ES-I3 (cell line): ENCODE measurements around the gene G6PC3.
"Not testable (repeated sequence)": the region's sequence is repeated elsewhere in the genome, so short reads cannot be mapped to it uniquely, and the experiment has no call there.

Source experiments
- H3K36me3 ChIP-seq: 2 replicates; pipeline ENCODE4 v1.6.1; 2013; ENCODE audit warnings: mild to moderate bottlenecking, low read length, control low read depth, moderate library complexity; ENCODE audit not compliant: insufficient read depth
- H3K4me1 ChIP-seq: 2 replicates; pipeline ENCODE4 v1.6.1; 2013; ENCODE audit warnings: mild to moderate bottlenecking, control low read depth, low read length; ENCODE audit not compliant: insufficient read depth
- H3K9ac ChIP-seq: 2 replicates; pipeline ENCODE4 v1.6.1; 2013; ENCODE audit warnings: low read depth, mild to moderate bottlenecking, low read length, moderate library complexity
- H3K9me3 ChIP-seq: 2 replicates; pipeline ENCODE4 v1.6.1; 2013; ENCODE audit warnings: mild to moderate bottlenecking, low read length, moderate library complexity; ENCODE audit not compliant: control insufficient read depth, insufficient read depth

The G6PC3 gene

DNA sequence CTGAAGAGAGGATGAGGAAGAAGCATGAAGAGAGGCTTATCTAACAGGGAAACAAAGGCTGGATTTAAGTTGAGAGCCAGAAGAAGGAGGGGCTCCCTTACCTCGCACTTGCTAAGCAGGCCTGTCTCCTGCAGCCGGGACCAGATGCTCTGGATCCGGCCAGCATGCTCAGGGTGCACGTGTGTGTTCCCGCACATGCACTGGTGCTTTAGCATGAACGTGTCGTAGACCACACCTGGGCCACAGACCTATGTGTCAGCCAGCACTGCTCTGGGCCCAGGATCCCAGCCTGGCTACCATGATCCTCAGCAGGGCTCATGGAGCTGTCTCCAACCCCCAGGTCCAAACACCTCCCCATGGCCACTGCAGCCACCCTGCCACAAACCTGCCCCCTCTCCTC, 14.4 kb downstream of the G6PC3 start:
- Histone ChIP-seq H3K4me1 (peaks cover 48% of the 10 kb centered on the region), H3K9ac (no peak overlapping the region), H3K9me3 (no peaks in the 10 kb centered on the region), H3K36me3 (peaks cover 8% of the 10 kb centered on the region)

DNA sequence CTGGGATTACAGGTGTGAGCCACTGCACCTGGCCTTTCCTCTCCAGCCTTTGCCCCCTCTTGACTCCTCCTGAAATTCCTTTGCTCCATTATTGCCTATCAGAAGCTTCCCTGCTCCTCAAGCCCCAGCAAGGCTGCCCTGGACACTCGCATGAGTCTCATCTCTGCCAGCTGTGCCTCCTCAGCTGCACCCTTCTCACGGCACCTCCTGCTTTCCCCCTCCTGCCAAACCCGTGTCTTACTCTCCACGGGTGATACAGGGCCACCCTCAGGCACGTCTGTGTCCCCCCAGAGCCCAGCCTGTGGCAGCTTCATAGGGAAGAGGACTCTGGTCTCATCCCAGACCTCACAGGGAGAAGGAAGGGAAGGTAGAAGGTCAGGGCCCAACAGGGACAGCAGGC, 15.4 kb downstream of the G6PC3 start:
- H3K4me1 ChIP-seq = peaks cover 48% of the 10 kb centered on the region
- H3K9me3 ChIP-seq = no peaks in the 10 kb centered on the region
- peaks cover 8% of the 10 kb centered on the region for H3K36me3 ChIP-seq
- peak overlapping the region; percentile 32; the same call in 1 of the 2 replicates for H3K9ac ChIP-seq

DNA sequence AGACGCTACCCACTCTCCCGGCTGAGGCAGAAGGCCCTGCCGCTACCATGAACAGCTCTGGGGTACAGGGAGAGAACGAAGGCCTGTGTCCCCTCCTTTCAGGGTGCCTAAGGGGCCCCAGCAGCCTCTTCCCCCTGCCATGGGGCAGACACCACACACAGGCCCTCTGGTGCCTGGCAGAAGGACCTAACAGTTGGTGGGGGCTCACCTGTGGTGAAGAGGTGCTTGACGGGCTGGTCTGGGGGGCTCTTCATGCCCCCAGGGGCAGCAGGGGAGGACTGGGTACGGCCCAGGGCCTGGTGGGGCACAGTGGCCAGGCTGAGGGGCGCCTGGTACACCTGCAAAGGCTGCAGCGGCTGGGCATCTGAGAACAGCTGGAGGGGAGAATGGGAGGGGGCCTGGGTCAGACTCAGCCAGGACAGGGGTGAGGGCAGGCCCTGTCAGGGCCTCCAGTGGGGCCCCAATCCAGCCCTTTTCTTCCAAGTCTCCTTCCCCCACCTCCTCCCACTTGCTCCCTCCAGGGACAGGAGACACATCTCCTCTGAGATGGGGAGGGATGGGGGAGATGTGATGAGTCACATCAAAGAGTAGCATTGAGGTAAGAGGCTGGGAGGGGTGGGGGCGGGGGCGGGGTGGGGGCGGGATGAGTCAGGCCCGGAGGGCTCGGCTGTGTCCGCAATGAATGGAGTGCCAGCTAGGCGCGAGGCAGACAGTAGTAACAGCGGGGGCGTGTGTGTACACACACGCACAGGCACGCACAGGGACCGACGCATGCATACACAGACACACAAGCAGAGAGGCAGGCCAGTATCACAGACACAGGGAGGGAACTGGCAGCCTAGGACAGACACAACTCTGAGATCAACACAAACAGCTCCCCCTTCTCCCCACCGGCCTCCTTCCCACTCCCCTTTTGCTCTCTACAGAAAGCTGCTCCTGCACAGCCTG, 16.1 kb downstream of the G6PC3 start:
- H3K4me1 ChIP-seq = peaks cover 46% of the 10 kb centered on the region
- H3K9ac ChIP-seq = peak overlapping the region; percentile 42
- H3K36me3 ChIP-seq = peaks cover 6% of the 10 kb centered on the region
- H3K9me3 ChIP-seq = no peaks in the 10 kb centered on the region

DNA sequence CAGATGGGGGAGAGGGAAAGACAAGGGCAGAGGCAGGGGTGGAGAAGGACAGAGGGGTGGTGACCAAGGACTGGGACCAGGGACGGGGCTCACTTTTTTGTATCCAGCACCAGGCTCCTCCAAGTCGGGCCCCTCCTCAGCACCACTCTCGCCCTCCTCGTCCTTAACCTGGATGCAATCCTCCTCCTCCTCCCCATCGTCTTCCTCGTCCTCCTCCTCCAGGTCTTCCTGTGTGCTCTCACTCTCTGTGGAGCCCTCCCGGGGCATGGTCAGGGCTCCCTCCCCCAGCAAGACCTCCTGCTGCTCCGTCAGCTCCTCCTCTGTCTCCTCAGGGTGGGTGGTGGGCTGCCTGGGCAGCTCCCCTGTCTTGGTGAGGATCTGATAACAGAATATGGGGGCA, 16.8 kb downstream of the G6PC3 start:
- H3K9me3 ChIP-seq = no peaks in the 10 kb centered on the region
- H3K9ac ChIP-seq = peak overlapping the region; percentile 42
- peaks cover 45% of the 10 kb centered on the region for H3K4me1 ChIP-seq
- H3K36me3 ChIP-seq = no peaks in the 10 kb centered on the region; the same call in 1 of the 2 replicates

DNA sequence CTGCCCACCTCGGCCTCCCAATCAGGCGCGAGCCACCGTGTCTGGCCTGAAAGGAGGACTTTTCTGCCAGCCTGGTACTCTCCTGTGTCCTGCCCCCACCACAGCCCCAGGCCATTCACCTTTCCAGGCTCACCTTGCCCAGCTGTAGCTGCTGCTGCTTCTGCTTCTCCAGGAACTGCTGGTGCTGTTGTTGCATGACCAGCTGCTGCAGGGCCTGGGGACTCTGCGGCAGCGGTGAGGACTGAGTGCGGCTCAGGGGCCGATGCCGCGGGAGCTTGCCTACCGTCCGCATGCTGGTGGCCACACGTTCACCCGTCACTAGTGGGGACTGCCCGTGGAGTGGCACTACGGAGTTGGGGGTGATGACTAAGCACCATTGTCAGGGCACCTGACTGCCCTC, 17.7 kb downstream of the G6PC3 start:
- Histone ChIP-seq H3K36me3 (no peaks in the 10 kb centered on the region), H3K9me3 (no peaks in the 10 kb centered on the region), H3K4me1 (peaks cover 40% of the 10 kb centered on the region), H3K9ac (no peak overlapping the region)

DNA sequence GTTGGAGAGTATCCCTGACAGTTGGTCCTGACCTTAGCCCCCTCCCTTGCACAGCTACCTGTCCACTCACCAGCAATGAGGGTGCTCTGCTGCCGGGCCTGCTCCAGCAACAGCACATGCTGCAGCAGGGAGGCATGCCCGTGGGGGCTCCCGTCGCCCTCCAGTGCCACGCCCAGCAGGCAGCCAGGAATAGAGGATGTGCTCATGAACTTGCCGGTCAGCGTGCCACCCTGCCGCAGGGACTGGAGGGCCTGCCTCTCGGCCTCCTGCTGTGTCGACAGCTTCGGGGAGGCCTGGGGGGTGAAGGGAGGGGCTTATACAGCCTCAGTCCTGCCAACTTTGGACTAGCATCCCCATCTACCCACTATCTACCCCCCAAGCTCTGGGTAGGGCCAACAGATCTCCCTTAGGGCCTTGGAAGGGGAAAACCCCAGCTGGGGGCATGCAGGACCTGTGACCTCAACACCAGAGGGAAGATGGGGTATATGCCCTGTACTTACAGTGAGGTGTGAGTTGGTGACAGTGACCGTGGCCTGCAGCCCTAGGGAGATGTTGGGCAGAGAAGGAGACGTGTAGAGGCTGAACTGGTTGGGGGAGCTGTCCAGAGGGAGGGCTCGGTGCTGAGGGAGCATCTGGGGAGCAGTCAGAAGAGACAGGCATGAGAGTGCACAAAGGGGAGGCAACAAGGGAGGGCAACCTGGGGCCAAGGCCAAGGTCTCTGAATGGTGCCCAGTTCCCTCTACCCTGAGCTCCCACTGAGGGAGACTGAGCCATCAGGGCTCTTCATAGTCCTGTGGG, 20.9 kb downstream of the G6PC3 start:
- Histone ChIP-seq H3K9ac (no peak overlapping the region), H3K9me3 (no peaks in the 10 kb centered on the region), H3K4me1 (peaks cover 24% of the 10 kb centered on the region), H3K36me3 (no peaks in the 10 kb centered on the region)

DNA sequence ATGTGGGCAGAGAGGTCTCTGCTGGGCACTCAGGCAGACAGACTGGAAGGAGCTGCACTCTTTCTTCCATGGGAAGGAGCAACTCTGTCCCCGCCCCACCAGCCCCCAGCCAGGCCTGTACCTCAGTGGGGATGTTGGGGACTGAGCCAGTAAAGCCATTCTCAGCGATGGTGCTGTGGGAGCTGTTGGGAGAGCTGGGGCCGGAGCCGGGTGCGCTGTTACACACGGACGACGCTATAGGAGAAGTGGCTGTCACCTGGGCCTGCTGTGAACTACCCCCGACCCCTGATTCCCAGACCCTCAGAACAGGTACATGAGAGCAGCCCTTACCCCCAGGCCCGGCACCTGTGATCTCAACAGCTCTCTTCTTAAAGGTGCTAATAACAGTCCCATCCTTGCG, 21.5 kb downstream of the G6PC3 start:
- Histone ChIP-seq H3K36me3 (no peaks in the 10 kb centered on the region), H3K9ac (no peak overlapping the region), H3K9me3 (no peaks in the 10 kb centered on the region), H3K4me1 (peaks cover 23% of the 10 kb centered on the region)

DNA sequence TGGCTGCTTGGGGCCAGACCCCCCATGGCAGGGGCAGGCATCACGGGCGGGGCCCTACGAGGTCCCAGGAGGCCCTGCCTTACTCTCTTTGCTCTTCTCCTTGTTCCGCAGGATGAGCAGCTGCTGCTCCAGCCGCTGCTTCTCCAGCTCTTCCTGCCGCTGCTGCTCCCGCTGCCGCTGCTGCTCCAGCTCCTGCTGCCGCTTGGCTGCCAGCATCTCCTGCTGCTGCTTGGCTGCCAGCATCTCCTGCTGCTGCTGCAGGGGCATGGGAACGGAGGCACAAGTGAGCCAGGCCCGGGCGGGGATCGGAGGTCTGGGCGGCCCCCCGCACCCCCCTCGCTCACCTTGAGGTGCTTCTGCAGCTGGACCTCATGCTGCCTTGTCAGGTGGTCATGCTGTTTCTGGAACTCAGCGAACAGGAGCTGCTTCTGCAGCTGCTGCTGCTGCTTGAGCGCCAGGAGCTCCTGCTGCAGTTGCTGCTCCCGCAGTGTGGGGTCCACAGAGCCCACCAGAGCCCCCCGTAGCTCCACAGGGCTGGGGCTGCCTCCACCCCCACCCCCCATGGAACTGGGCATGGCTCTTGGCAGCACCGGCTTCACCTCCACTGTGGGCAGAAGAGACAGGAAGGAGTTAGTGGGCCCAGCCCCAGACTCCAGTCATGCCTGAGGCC, 22.8 kb downstream of the G6PC3 start:
- no peak overlapping the region for H3K9ac ChIP-seq
- H3K9me3 ChIP-seq = no peaks in the 10 kb centered on the region
- H3K36me3 ChIP-seq = no peaks in the 10 kb centered on the region
- peaks cover 17% of the 10 kb centered on the region for H3K4me1 ChIP-seq

DNA sequence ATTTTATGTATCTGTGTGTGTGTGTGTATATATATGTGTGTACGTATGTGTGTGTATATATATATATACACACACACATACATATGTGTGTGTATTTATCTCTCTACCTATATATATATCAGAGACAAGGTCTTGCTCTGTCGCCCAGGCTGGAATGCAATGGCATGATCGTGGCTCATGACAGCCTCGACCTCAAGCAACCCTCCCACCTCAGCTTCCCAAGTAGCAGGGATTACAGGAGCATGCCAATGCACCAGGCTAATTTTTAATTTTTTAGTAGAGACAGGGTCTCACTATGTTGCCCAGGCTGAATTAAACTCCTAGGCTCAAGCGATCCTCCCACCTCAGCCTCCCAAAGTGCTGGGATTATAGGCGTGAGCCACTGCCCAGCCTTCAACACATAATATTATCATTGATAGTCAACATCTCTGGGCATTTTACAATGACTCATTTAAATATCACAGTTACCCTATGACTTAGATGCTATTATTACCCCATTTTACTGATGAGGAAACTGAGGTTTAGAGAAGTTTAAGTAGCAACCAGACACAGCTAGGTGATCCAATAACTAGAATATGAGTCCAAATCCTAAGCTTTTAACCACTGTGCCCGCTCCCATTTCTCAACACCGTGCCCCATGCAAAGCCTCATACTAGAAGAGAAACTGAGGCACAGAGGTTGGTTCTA, 24.3 kb downstream of the G6PC3 start:
- H3K9ac ChIP-seq = 0 out of 2 replicates have a peak overlapping the region, but pooled peaks have one; percentile 51
- H3K36me3 ChIP-seq = no peaks in the 10 kb centered on the region
- H3K4me1 ChIP-seq = peaks cover 11% of the 10 kb centered on the region
- no peaks in the 10 kb centered on the region for H3K9me3 ChIP-seq

DNA sequence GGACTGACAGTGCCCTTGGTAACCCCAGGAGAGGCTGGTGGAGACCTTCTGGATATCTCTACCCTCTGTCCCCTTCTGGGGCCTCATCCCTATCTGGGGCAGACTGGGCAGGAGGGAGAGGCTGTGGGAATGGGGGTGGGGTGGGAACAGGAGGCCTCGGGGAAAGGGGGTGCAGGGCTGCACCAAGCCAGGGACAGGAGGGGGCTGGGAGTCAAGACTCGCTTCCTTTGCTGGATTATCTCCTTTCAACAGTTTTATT, 24.8 kb downstream of the G6PC3 start:
- no peaks in the 10 kb centered on the region for H3K36me3 ChIP-seq
- peaks cover 11% of the 10 kb centered on the region for H3K4me1 ChIP-seq
- H3K9ac ChIP-seq = peak overlapping the region; percentile 51; the same call in 1 of the 2 replicates
- no peaks in the 10 kb centered on the region for H3K9me3 ChIP-seq

DNA sequence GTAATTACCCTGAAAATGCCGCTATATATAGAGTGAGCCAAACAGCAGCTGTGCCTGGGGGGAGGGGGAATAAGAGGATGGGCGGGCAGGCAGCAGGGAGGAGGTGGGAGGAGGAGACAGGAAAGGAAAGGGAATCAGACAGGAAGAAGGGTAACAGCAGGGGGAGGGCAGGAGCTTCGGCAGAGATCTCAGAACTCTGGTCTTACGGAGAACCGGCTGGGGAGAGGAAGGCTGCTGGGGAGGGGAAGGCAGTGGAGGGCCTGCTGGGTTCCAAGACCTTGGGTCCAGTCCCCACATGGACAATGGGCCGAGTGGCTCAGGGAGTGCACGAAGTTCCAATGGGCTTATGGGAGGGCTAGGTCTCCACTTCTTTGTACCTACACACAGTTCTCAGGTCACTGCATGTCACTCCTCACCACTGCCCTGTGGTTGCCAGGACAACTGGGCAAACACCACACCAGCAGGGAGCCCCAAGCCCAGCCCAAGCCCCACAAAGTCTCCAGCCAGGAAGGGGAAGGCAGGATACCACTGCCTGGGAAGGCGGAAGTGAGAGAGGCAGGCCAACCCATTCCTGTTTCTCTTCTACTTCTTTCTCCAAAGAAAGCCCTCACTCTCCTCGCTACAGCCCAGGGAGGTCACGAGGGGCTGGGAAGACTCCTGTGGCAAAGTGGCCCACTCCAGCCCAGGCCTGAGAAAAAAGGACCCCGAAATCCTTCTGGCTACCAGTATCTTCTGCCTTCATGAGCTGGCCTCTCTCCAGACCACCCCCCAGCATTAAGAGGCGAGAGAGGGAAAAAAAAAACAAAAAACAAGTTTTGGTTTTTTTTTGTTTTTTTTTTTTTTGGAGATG, 25.3 kb downstream of the G6PC3 start:
- peak overlapping the region; percentile 51 for H3K9ac ChIP-seq
- no peaks in the 10 kb centered on the region for H3K9me3 ChIP-seq
- H3K36me3 ChIP-seq = no peaks in the 10 kb centered on the region
- H3K4me1 ChIP-seq = peaks cover 11% of the 10 kb centered on the region

DNA sequence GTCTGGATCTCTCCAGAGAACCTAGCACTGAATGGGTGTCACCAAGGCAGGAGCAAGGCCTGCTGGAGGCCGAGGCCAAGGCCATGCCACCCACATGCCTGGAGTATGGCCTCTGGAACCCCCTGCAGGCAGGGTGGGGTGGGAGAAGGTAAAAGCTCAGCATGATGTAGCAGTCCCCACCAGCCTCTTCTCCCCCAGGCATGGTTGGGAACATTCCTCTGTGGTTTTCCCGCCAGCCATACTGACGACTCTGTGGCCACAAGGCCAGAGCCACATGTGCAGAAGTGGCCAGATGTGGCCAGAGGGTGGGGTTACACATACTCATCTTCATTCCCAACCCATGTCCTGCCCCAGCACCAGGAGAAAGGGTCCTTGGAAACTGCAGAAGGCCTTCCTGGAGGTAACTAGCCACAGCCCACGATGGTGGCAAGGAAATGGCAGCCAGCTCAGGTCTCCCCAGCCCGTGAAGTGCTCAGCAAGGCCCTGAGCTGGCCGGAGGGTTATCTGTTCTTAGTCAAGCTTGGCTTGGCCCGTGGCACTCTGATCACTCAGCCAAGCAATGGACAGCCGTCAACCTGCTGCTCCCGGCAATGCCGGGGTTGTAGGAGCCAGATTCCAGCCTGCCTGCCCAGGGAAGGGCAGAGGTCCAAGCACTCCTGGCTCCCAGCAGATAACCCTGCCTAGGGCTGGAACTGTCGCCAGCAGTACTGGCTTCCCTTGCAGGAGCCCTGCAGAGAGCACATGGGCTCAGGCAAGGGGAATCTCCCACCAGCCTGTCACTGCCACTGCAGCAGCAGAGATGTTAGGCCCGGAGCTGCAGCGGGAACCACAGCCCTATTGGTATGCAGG, 26.8 kb downstream of the G6PC3 start:
- H3K9ac ChIP-seq = no peak overlapping the region
- H3K9me3 ChIP-seq = no peaks in the 10 kb centered on the region
- no peaks in the 10 kb centered on the region for H3K36me3 ChIP-seq
- H3K4me1 ChIP-seq = peaks cover 17% of the 10 kb centered on the region

DNA sequence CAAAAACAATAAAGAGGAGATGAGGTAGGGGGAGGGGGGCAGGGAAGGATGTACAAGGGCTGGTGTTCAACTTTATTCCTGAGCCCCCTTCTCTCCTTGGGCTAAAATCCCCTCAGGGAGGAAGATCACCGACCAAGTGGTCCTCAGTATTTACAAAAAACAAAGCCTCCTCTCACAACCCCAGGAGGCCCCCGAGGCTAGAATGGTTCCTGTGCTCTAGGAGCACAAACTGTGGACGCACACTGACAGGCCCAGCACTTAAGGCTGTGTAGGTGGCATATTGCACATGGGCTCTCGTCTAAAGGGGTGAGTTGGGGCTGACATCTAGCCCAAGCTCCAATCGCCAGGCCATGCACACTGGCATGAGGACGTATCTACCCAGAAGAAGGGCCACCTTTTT, 31.3 kb downstream of the G6PC3 start:
- not testable (repeated sequence) for H3K9me3 ChIP-seq, H3K36me3 ChIP-seq, H3K9ac ChIP-seq
- peaks cover 29% of the 10 kb centered on the region for H3K4me1 ChIP-seq
